NK-92 treated with Interleukin-12 subunit alpha and Interleukin-12 subunit beta, amount 100 ng/mL, for 24 hours (cell line): Measurements from ENCODE around the gene FBXO17.

Experiments used
- DNase-seq: peaks from one replicate; lab custom pipeline; 2025; lab: John Stamatoyannopoulos, UW

FBXO17 gene

DNA sequence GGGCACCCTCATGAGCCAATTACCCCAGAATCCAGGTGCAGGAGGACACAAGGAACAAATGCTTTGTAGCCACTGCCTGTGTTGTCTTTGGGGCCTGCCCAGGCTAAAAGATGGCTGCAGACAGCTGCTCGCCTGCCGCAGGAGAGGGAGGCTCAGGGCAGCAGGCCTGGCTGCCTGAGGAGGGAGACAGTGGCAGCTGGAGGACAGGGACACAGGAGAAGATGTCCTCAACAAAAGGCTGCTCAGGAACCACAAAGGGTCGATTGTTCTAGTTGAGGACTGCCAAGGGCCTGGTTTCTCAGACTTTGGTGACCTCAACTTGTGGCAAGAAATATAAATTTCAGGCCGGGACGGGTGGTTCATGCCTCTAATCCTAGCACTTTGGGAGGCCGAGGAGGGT is 83.8 kb downstream of the FBXO17 start:
- no peak for DNase-seq
